BE2C (cell line): Measurements from ENCODE around the gene HYAL3.

Experiments used
- DNase-seq: peaks from one replicate; pipeline ENCODE4 v3.0.0-alpha.2; 2020
- H3K27me3 ChIP-seq: fragments of 250-450 bp; sonication (Bioruptor Pico); 2 replicates; pipeline ENCODE4 v1.5.1; 2020; ENCODE audit warnings: mild to moderate bottlenecking
- H3K36me3 ChIP-seq: fragments of 250-450 bp; sonication (Bioruptor Pico); 2 replicates; pipeline ENCODE4 v1.5.1; 2020; ENCODE audit warnings: mild to moderate bottlenecking
- H3K4me1 ChIP-seq: fragments of 250-450 bp; sonication (Bioruptor Pico); 2 replicates; pipeline ENCODE4 v1.5.1; 2020
- H3K4me3 ChIP-seq: 2 replicates; pipeline ENCODE4 v1.5.1; 2011; ENCODE audit warnings: low read depth, low read length
- H3K9me3 ChIP-seq: fragments of 250-450 bp; sonication (Bioruptor Pico); 2 replicates; pipeline ENCODE4 v1.5.1; 2020
- CTCF ChIP-seq: IDR thresholded peaks from 2 replicates; pipeline ENCODE4 v1.5.1; 2012; ENCODE audit warnings: mild to moderate bottlenecking, low read depth, low read length

Gene HYAL3

GRCh38 chr3:50259432-50260026 lies 39.7 kb downstream of the HYAL3 start:
- H3K36me3 ChIP-seq, result peaks cover 4% of the 10 kb centered on the region
- no peaks in the 10 kb centered on the region for H3K27me3 ChIP-seq
- H3K4me1 ChIP-seq, result peaks cover 4% of the 10 kb centered on the region
- no peak for TF ChIP-seq CTCF
- DNase-seq, result no peak
- no peak overlapping the region for H3K4me3 ChIP-seq
- no peaks in the 10 kb centered on the region for H3K9me3 ChIP-seq

- H3K4me1 ChIP-seq, result peaks cover 4% of the 10 kb centered on the region
- H3K9me3 ChIP-seq, result no peaks in the 10 kb centered on the region
- H3K4me3 ChIP-seq, result no peak overlapping the region
- no peak for TF ChIP-seq CTCF
- no peaks in the 10 kb centered on the region for H3K27me3 ChIP-seq
- peaks cover 4% of the 10 kb centered on the region for H3K36me3 ChIP-seq
- DNase-seq, result no peak
Observed at GRCh38 chr3:50258979-50259378, 40.2 kb downstream of the HYAL3 start.

- peaks cover 4% of the 10 kb centered on the region for H3K4me1 ChIP-seq
- no peak for DNase-seq
- peaks cover 4% of the 10 kb centered on the region for H3K36me3 ChIP-seq
- H3K27me3 ChIP-seq, result no peaks in the 10 kb centered on the region
- no peak overlapping the region for H3K4me3 ChIP-seq
- TF ChIP-seq CTCF, result no peak
- no peaks in the 10 kb centered on the region for H3K9me3 ChIP-seq
Observed at GRCh38 chr3:50258029-50258680, 41.0 kb downstream of the HYAL3 start.

GRCh38 chr3:50256978-50257890 lies 42.0 kb downstream of the HYAL3 start:
- Histone ChIP-seq H3K27me3 (no peaks in the 10 kb centered on the region), H3K9me3 (no peaks in the 10 kb centered on the region), H3K4me3 (no peak overlapping the region), H3K36me3 (peaks cover 4% of the 10 kb centered on the region), H3K4me1 (peaks cover 4% of the 10 kb centered on the region)
- peak; percentile 63 for TF ChIP-seq CTCF
- DNase-seq, result peak; percentile 59

- H3K4me3 ChIP-seq, result no peak overlapping the region
- H3K4me1 ChIP-seq, result peaks cover 4% of the 10 kb centered on the region
- H3K36me3 ChIP-seq, result peaks cover 4% of the 10 kb centered on the region
- TF ChIP-seq CTCF, result no peak
- DNase-seq, result no peak
- H3K9me3 ChIP-seq, result no peaks in the 10 kb centered on the region
- no peaks in the 10 kb centered on the region for H3K27me3 ChIP-seq
Observed at GRCh38 chr3:50255251-50255615, 44.0 kb downstream of the HYAL3 start.
